Occipital lobe (tissue), 2 donors: ENCODE results near the gene SELENBP1. TPM values are rescaled to one million over a fixed set of nuclear protein-coding genes. Genes with fewer than 3 reads are reported as not detected.

ENCODE experiments used
- DNase-seq: peaks from one replicate; lab custom pipeline; 2025; lab: John Stamatoyannopoulos, UW
- total RNA-seq: library from RNA; depleted of rRNA; stranded (reverse); fragments of >200 nt; gene quantifications from one replicate; pipeline ENCODE4 v1.2.3, GENCODE V29; 2014

Gene SELENBP1
- total RNA-seq, 1 donor from 2014 or later = 9.2 TPM

- DNase-seq = no peak
Observed at GRCh38 chr1:151344291-151344690, 28.2 kb downstream of the SELENBP1 start.

GRCh38 chr1:151343587-151343986 lies 28.9 kb downstream of the SELENBP1 start:
- DNase-seq = no peak

GRCh38 chr1:151342569-151342968 lies 29.9 kb downstream of the SELENBP1 start:
- DNase-seq = no peak

GRCh38 chr1:151342021-151342420 lies 30.5 kb downstream of the SELENBP1 start:
- no peak for DNase-seq

- peak; percentile 6 for DNase-seq
Observed at GRCh38 chr1:151340870-151341754, 31.4 kb downstream of the SELENBP1 start.

GRCh38 chr1:151336556-151336955 lies 35.9 kb downstream of the SELENBP1 start:
- DNase-seq = no peak

- no peak for DNase-seq
Observed at GRCh38 chr1:151334822-151335221, 37.7 kb downstream of the SELENBP1 start.

- peak; percentile 55 for DNase-seq
Observed at GRCh38 chr1:151327903-151328674, 44.4 kb downstream of the SELENBP1 start.

- DNase-seq = peak; percentile 90
Observed at GRCh38 chr1:151327223-151327902, 45.1 kb downstream of the SELENBP1 start, which contains the start of gene PI4KB. PI4KB (minus strand) TSS chr1:151327416; CDS start chr1:151316481, 10,935 bp downstream.

GRCh38 chr1:151326619-151327222 lies 45.8 kb downstream of the SELENBP1 start:
- DNase-seq = no peak

GRCh38 chr1:151325646-151326429 lies 46.7 kb downstream of the SELENBP1 start:
- DNase-seq = no peak

GRCh38 chr1:151325231-151325630 lies 47.3 kb downstream of the SELENBP1 start:
- DNase-seq = no peak

- no peak for DNase-seq
Observed at GRCh38 chr1:151324390-151324930, 48.0 kb downstream of the SELENBP1 start.

GRCh38 chr1:151318975-151319374 lies 53.5 kb downstream of the SELENBP1 start:
- DNase-seq = no peak

GRCh38 chr1:151315565-151316235 lies 56.8 kb downstream of the SELENBP1 start:
- DNase-seq = no peak
